Right kidney (tissue), 1 donor: Measurements from ENCODE around the gene KNDC1.
"Not testable (repeated sequence)": the region's sequence is repeated elsewhere in the genome, so short reads cannot be mapped to it uniquely, and the experiment has no call there.

ENCODE experiments used
- DNase-seq: peaks from one replicate; pipeline ENCODE4 v3.0.0-alpha.2; 2016

The KNDC1 gene

DNA sequence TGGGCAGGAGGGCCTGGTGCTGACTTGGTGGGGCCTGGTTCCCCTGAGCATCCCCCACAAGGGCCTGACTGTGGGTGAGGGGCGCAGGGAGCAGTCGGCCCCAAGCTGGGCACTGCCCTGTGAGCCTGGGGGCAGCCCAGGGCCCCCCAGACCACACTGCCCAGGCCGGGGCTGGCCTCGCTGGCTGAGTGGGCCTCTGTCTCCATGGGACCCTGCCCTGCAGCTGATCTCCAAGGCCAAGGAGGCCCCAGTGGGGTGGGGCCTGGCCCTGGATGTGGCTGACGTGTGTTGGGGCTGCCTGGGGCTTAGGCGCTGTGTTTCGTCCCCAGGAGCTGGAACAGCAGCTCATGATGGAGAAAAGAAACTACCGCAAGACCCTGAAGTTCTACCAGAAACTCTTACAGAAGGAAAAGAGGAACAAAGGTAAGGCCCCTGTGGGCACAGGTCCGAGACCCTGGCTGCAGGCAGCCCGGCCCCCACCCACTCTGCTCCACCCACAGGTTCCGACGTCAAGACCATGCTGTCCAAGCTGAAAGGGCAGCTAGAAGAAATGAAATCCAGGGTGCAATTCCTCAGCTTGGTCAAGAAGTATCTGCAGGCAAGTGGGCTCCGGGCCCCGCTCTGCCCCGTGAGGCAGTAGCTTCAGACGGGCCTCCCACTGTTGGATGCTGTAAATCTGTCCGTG, 46.5 kb downstream of the KNDC1 start:
- no peak for DNase-seq

DNA sequence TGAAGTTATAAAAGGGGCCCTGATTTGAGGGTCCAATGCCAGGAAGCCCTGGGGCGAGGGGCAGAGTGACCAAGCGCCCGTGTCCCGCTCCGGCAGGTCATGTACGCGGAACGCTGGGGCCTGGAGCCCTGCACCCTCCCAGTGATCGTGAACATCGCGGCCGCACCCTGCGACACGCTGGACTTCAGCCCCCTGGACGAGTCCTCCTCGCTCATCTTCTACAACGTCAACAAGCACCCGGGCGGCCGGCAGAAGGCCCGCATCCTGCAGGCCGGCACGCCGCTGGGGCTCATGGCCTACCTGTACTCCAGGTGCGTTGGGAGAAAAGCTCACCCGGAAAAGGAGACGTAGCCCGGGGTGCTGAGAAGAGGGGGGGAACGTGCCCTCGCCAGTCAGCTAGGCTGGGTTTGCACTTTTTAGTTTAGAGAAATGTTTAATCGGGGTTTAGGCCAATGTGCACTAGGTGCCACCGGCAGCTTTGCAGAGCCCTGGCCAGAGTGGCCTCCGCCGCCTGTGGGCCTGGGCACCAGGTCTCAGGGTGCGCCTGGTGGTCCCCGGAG, 47.1 kb downstream of the KNDC1 start:
- no peak for DNase-seq

DNA sequence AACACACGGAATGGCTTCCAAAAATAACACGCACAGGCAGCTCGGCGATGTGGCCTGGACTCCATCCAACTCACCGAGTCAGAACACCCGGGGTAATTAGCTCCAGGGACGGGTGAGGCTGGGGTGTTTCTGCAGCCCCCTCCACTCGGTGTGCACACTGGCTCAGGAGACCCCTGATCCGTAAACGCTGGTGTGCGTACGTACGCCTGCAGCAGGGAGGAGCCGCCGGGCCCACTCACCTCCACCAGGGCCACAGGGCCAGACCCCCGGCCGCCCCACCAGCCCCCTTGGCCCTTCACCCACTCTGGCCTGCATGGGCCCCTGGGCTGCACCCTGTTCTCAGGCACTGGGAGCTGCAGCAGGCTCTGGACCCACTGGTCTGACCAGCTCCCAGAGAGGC, 47.6 kb downstream of the KNDC1 start:
- no peak for DNase-seq

DNA sequence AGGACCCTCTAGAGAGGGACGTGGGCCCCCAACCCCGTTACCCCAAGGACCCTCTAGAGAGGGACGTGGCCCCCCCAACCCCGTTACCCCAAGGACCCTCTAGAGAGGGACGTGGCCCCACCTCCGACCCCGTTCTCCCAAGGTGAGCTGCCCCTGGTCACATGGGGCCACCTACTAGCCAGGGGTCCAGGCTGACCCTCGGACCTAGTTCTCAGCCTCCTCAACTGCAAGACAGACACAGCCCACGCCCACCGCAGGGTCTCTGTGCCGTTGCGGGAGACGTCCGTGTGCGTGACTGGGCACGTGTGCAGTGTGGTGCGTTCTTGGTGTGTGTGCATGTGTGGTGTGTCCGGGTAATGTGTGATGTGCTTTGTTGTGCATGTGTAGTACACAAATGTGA, 48.4 kb downstream of the KNDC1 start:
- DNase-seq, result no peak

DNA sequence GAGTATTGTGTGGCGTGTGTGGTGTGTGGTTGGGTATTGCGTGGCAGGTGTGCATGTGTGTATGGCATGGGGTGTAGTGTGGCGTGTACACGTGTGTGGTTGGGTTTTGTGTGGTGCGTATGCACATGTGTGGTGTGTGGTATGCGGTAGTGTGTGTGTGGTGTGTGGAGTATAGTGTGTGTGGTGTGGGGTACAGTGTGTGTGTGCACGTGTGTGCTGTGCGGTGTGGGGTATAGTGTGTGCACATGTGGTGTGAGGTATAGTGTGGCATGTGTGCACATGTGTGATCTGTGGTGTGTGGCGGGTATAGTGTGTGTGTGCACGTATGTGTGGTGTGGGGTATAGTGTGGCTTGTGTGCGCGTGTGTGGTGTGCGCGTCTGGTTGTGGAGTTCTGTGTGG, 49.1 kb downstream of the KNDC1 start:
- no peak for DNase-seq

DNA sequence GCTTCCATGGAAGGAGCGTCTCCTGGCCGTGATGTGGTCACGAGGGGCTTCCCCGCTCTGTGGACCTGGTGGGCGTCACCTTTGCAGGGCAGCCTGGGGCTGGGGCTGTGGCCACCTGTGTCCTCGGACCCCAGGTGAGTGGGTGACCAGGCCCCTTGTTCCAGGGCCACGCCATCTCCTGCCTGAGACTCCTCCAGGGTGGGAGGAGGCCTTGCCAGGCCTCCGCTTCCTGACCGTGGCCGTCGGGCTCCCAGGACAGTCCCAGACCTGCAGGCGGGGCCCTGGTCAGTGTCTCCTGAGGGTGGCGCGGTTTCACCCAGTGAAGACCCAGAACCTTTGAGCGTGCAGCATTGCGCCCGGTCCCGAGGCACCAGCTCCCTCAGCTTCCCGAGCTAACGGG, 49.6 kb downstream of the KNDC1 start:
- no peak for DNase-seq

DNA sequence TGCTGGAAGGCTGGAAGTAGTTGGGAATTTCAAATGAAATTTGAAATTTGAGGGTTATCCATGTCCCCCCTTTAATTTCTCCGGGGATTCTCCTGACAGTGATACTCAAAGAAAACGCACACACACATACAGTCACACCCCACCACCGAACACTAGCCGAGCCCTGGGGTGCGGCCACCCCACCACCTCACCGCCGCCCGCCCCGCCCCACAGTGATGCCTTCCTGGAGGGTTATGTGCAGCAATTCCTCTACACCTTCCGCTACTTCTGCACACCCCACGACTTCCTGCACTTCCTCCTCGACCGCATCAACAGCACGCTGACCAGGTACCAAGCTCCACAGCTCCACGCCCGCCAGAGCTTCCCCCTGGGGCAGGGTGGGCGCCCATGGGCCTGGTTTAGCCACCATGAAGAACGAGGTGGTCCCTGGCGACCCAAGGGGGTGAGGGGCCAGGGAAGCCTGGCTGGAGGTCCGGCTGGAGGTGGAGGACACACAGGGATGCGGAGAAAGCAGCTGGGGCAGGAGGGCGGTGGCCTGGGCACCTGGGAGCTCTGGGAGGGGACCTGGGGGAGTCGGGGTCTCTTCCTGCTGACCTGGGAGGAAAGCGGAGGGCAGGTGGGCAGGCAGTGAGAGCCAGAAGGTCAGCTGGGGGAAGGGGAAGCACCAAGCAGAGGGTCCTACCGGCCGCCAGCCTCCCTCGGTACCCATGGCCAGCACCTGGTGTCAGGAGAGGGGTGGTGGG, 50.5 kb downstream of the KNDC1 start:
- DNase-seq, result no peak

DNA sequence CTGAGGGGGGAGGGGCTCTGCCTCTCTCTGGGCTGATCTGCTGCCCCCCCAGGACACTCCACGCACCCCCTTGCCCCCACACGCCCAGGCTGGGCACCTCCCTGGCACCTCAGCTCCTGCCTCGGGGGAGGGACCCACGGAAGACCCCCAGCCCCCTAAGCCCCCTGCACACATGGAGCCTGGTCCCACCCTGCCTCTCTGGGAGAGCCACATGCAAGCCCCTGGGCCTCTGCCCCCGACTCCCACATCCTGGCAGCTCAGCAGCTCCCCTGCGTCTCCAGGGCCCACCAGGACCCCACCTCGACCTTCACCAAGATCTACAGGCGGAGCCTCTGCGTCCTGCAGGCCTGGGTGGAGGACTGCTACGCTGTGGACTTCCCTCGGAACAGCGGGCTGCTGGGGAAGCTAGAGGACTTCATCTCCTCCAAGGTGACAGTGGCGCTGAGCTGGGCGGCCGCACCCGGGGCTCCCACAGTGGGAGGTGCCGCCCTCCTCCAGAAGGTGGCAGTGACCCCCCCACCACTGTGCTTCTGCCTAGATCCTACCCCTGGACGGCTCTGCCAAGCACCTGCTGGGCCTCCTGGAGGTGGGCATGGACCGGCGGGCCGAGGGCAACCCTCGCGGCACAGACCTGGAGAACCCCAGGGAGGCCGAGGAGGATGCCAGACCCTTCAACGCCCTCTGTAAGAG, 51.3 kb downstream of the KNDC1 start:
- DNase-seq, result no peak

DNA sequence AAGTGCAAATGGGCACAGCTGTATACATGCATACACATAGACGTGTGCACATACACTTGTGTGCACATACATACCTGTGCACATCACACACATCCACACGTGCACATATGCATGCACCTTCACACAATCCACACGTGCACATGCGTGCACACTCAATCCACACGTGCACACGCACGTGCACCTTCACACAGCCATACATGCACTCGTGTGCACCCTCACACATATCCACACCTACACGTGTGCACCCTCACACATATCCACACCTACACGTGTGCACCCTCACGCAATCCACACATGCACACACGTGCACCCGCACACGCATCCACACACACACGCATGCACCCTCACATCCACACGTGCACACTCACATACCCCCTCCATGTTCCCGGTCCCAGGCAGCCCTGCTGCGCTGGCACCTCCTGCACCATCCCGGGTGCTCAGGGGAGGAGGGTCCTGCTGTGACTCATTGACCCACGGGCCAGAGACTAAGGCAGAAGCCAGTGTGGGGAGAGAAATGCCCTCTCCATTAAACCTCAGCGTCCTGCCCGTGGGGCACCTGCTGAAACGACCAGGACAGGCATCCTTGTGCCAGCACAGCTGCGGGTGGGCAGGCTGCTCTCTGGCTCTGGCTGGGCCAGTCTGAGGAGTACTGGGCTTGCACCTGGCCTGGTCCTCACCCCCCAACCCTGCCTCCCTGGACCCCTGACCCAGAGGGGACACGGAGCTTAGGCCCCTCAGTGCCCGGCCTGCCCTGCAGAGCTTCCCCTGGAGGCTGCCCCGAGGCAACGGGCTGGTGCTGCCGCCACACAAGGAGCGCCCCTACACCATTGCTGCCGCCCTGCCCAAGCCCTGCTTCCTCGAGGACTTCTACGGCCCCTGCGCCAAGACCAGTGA, 52.2 kb downstream of the KNDC1 start:
- DNase-seq, result no peak

DNA sequence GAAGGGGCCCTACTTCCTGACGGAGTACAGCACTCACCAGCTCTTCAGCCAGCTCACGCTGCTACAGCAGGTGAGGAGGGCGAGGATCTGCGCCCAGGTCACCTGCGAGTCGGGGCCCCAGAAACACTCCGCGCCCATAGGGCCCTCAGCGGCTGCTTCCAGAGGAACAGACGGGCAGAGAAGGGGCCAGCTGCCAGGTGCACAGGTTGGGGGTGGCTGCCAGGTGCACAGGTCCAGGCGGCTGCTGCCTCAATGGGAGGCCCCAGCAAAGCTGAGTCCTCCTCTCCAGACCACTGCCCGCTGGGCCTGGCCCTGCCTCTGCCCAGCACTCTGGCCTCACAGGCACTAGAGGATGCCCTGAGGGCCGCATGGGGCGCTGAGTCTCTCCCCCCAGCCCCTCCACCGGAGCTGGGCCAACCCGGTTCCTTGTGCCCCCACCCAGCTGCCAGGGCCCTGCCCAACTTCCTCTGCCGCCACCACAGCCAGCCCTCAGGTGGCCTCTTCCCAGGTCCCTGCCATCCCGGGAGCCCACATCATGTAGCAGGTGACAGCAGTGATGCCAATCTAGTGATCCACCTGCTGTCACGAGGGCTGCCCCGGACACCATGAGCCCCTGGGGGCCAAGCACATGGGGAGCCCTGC, 53.0 kb downstream of the KNDC1 start:
- DNase-seq, result no peak

DNA sequence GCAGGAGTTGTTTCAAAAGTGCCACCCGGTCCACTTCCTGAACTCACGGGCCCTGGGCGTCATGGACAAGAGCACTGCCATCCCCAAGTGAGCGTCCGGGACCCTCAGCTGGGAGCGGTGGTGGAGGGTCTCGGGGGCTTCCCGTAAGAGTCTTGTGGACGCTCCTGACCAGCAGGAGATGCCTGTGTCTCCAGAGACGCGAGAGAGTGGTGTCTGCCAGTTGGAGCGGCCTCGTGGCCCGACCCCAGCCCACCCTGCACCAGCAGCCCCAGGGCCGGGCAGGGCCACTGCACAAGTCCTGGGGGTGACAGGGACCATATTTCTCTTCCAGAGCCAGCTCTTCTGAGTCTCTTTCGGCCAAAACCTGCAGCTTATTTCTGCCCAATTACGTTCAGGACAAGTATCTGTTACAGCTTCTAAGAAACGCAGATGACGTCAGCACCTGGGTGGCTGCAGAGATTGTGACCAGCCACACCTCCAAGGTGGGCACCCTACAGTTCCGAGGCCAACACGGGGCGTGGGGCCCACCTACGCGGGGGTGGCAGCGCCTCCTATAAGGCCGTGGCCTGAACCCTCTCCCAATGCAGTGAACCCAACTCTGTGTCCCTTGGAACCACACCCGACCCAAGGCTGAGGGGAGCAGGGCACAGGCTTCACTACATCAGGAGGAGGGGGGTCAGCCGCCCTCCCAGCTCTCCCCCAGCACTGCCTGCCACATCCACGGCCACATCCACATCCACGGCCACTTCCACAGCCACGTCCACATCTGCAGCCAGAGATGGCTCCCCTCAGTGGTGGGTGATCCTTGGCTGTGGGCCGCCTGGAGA, 53.8 kb downstream of the KNDC1 start:
- DNase-seq, result no peak

DNA sequence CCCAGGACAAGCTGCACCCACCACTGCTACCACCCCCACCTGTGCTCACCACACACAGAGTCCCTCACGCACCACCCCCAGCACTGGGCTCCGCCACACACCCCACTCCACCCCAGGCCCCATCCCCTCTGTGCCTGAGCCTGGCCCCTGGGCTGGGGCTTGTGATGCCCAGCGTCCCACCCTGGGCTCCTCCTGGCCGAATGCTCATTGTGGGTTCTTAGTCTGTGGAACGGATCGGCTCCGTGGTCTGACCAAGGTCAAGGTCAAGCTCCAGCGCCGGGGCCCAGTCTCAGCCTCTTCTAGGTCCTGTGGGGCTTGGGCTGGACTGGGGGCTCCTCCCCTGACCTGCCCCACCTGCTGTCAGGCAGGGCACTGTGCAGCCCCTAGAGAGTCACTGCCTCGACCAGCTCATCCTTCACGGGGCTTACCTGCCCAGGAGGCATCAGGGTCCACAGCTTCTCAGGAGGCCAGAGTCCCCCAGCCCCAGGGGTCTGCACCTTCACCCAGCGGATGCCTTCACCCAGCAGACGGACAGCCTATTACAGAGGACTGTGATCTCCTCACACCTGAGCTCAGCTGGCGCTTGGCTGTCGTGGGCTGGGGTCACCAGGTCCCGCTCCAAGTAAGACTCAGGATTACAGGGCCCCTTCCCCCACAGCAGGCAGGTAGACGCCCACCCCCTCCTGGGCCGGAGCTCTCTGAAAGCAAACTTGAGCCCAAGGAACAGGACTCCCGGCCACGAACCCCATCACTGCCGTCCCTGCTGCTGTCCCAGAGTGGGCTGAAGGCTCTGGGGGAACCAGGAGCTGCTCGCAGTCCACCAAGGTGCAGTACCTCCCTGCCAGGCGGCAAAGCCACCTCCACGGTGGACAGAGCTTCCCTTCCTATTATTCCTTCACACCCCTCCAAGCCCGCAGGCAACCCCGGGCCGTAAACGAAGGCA, 54.7 kb downstream of the KNDC1 start:
- DNase-seq, result no peak

DNA sequence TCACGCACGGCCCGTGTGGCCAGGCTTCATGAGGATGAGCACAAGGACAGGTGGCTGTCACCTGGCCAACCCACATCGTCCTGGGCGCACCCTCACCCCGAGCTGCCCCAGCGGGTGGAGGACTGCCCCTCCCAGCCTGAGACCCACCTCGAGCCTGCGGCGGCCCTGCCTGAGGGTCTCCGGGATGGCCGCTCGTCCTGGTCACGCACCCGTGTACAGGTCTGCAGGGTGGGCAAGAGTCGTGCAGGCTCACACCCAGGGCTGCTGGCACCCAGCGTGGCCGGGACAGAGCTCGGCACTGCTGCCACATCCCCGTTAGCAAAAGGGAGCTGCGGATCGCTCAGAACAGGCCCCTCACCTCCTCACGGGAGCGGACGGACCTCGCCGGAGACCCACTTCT, 55.6 kb downstream of the KNDC1 start:
- no peak for DNase-seq

DNA sequence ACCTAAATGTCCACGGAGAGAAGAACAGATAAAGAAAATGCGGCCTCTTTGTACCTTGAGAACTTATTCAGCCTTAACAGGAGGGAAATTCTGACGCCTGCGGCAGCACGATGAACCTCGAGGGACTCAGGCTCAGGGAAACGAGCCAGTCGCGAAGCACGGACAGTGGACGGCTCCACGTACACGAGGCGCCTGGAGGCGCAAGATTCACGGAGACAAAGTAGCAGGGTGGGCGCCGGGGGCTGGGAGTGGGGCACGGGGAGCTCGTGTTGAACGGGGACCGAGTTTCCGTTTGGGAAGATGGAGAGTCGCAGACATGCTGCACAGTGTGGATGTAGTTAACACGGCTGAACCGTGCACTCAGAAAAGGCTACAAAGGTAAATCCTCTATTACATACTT, 56.8 kb downstream of the KNDC1 start:
- no peak for DNase-seq

DNA sequence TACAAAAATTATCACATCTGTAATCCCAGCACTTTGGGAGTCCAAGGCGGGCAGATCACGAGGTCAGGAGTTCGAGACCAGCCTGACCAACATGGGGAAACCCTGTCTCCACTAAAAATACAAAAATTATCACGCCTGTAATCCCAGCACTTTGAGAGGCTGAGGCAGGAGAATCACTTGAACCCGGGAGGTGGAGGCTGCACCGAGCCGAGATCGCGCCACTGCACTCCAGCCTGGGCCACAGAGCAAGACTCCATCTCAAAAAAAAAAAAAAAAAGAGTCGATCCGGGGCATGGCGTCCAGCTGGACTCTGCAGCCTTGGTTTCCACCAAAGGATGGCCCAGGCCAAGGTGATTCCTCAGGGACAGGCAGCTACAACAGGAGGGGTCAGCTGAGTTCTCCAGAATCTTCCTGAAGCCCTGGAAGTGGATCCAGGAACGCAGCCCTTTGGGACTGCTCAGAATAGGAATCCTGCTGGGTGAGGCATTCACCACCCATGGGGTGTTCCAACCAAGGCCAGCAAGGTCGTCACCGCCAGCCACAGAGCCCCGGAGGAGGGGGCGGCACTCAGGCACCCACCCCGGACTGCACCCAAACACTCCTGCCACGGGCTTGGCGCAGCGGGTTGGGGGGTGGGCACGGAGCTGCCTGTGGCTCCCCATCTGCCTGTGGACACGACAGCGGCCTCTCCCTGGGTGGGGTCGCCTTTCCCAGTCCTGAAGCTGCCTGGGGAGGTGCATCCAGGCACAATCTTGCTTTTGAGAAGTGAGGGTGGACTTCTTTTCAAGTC, 58.0 kb downstream of the KNDC1 start:
- no peak for DNase-seq

DNA sequence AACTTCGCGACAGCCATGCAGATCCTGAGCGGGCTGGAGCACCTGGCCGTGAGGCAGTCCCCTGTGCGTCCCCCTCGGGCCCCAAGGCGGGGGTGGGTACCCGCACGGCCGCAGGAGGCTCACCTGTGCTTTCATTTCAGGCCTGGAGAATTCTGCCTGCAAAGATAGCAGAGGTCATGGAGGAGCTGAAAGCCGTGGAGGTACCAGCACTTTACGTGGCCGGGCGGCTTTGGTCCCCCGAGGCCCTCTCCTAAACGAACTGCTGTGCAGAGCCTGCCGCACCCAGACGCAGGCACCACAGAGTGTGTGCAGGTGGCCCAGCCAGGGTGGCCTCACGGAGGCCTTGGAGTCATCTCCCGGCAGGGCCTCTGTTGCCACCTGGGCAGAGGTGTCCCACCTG, 58.9 kb downstream of the KNDC1 start:
- no peak for DNase-seq

DNA sequence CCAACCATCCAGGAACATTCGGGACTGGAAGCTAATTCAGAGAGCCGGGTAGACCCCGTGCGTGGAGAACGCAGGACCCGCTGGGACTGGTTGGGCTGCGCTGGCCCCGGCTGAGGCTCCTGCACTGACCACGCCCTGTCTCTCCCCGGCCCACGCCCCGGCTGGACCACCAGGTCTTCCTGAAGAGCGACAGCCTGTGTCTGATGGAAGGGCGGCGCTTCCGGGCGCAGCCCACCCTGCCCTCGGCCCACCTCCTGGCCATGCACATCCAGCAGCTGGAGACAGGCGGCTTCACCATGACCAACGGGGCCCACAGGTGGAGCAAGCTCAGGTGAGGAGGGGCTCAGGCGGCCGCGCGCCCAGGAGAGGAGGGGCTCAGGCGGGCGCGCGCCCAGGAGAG, 59.8 kb downstream of the KNDC1 start:
- DNase-seq, result peak; percentile 57

DNA sequence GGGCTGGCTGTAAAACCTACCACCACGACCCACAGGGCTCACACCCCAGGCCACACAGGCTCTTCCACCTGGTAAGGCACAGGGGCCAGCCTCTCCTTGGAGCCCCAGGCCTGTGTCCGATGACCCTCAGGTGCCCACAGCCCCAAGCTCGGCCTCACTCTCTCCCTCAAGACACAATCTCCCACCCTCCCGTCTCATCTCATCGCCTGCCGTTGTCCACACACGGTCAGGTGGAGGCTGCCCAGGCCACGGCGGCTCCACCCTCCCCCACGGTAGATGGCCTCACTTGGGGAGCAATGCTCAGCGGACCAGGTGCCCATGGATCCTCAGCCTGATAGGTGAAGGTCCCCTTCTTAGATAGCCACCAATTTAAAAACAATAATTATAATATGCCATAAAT, 61.3 kb downstream of the KNDC1 start:
- DNase-seq, result no peak

DNA sequence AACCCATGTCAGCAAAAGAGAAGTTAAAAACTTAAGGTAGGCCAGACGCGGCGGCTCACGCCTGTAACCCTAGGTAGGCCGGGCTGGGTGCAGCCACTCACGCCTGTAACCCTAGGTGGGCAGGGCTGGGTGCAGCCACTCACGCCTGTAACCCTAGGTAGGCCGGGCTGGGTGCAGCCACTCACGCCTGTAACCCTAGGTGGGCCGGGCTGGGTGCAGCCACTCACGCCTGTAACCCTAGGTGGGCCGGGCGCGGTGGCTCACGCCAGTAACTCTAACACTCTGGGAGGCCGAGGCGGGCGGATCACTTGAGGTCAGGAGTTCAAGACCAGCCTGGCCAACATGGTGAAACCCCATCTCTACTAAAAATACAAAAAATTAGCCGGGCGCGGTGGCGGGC, 61.7 kb downstream of the KNDC1 start:
- DNase-seq, result not testable (repeated sequence)
